H1 (cell line): ENCODE measurements around the gene RDH16. TPM values are rescaled to one million over a fixed set of nuclear protein-coding genes. Genes with fewer than 3 reads are reported as not detected.
A peak's percentile ranks its signal among the peaks of the same experiment; 100 is the strongest.

Source experiments
- ASH2L ChIP-seq: fragments of 200-600, 300-600 bp; sonication (generic); IDR thresholded peaks from one replicate; pipeline ENCODE4 v1.7.1; 2017; ENCODE audit warnings: low read length
- CBX8 ChIP-seq: fragments of 300-800, 300-1000 bp; sonication (generic); IDR thresholded peaks from 2 replicates; pipeline ENCODE4 v1.7.1; 2016; ENCODE audit warnings: low read depth, low read length, borderline replicate concordance
- CHD1 ChIP-seq: IDR thresholded peaks from 2 replicates; pipeline ENCODE4 v1.6.1; 2012; ENCODE audit warnings: low read depth, low read length, improper control_type of control experiment
- EZH2 ChIP-seq: fragments of 200-600 bp; sonication (generic); IDR thresholded peaks from 2 replicates; pipeline ENCODE4 v1.7.1; 2012; ENCODE audit warnings: low read depth, mild to moderate bottlenecking, moderate library complexity, low read length, inconsistent platforms; ENCODE audit not compliant: severe bottlenecking
- PHF8 ChIP-seq: fragments of 200-600 bp; sonication (generic); conservative IDR thresholded peaks from 2 replicates; pipeline ENCODE4 v1.7.1; 2012; ENCODE audit warnings: low read depth, mild to moderate bottlenecking, inconsistent platforms, low read length, moderate library complexity
- RAD21 ChIP-seq, 2 experiments: IDR thresholded peaks in 1 of 2; conservative IDR thresholded peaks in 1 of 2; 2 replicates each; pipeline ENCODE4 v1.6.1; 2011; ENCODE audit warnings: low read depth in 2 of 2, low read length in 2 of 2, improper control_type of control experiment in 1 of 2, inconsistent platforms in 1 of 2, mild to moderate bottlenecking in 1 of 2, moderate library complexity in 1 of 2
- RFX5 ChIP-seq: IDR thresholded peaks from 2 replicates; pipeline ENCODE4 v1.6.1; 2011; ENCODE audit warnings: low read depth, low read length, improper control_type of control experiment, borderline replicate concordance
- YY1 ChIP-seq: IDR thresholded peaks from 2 replicates; pipeline ENCODE4 v1.6.1; 2011; ENCODE audit warnings: low read depth, mild to moderate bottlenecking, low read length
- polyA plus RNA-seq, 7 experiments: library from polyadenylated mRNA; depleted of rRNA in 3 of 7; stranded (reverse) in 5 of 7; unstranded in 2 of 7; fragments of >200 nt in 5 of 7; fragments of 200-250 nt in 2 of 7; gene quantifications; 1 replicate in 5 of 7; 2 replicates in 1 of 7; 4 replicates in 1 of 7; pipeline versions ENCODE4 v1.2.1 to v1.2.3, GENCODE V29; 2011 to 2013; ENCODE audit warnings: missing spikeins in 2 of 7, mixed read lengths in 2 of 7
- total RNA-seq: library from RNA; stranded (reverse); fragmentation: NEBNext Ultra II Directional; extraction: Animal tissue kit (Norgen Biotek cat#: 25700); gene quantifications from 2 replicates; pipeline ENCODE4 v1.2.1, GENCODE V29; 2021

Gene RDH16
- total and polyA plus RNA-seq, 2 of the 8 experiments (the other 6 are each of a cell fraction or from before 2014, with no cell fraction given), result 0.30 to 0.79 TPM

DNA sequence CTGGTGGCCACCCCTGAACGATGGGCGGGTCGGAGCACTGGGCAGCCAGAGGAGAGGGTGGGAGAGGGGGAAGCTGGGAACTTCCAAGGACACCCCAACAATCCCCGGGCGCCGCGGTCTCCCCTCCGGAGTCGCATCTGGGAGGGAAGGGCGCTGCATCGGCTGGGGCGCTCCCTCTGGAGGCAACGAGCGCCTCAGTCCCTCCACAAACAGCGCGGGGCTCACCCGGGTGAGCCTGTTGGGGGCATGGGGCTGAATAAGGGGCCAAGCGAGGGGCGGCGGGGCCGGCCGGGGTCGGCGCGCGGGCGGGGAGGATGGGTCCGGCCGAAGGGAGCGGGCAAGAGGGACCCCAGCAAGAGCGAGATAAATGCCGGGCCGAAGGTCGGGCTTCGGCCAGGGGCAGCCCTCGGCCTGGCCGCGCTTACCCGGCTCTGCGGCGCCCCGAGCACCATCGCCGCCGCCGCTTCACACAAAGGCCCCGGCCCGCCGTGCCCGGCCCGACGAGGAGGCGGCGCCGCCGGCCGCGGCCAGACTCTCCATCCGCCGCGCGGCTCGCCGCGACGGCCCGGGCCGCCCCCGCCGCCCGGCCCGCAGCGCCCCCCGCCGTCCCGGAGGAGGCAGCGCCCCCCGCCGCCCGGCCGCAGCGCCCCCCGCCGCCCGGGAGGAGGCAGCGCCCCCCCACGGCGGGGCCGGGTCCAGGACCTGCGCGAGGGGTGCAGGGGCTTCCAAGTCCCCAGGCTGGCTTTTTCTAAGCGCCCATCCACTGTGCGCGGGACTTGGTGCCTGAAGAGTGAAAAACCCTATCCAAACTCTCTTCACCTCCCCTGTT lies 48.8 kb upstream of the RDH16 start, which contains the start of gene ZBTB39 (continued):
- peak; percentile 95 for TF ChIP-seq PHF8
- no peak for TF ChIP-seq YY1
- TF ChIP-seq ASH2L, result peak; percentile 58
- no peak for TF ChIP-seq EZH2
- no peak for TF ChIP-seq CBX8
- no peak for TF ChIP-seq RFX5
- TF ChIP-seq CHD1, result no peak
- TF ChIP-seq RAD21 (IDR thresholded peaks at IDR 0.05 in 1 of 2, conservative IDR thresholded peaks at IDR 0.05 in 1 of 2; ENCODE audit: low read depth in 2 of 2, low read length in 2 of 2), result 0 out of 4 replicates have a peak, but pooled peaks of 1 of the 2 experiments have one; percentile 5
